H1 (cell line): ENCODE measurements around the gene PEPD. TPM values are rescaled to one million over a fixed set of nuclear protein-coding genes. Genes with fewer than 3 reads are reported as not detected.

Experiments
- EGR1 ChIP-seq: IDR thresholded peaks from 2 replicates; pipeline ENCODE4 v1.6.1; 2011; ENCODE audit warnings: low read depth, low read length, borderline replicate concordance
- KDM5A ChIP-seq: fragments of 200-600 bp; IDR thresholded peaks from 2 replicates; pipeline ENCODE4 v1.7.1; 2012; ENCODE audit warnings: mild to moderate bottlenecking, low read length, inconsistent platforms, mixed read lengths
- polyA plus RNA-seq, 7 experiments: library from polyadenylated mRNA; depleted of rRNA in 3 of 7; stranded (reverse) in 5 of 7; unstranded in 2 of 7; fragments of >200 nt in 5 of 7; fragments of 200-250 nt in 2 of 7; gene quantifications; 1 replicate in 5 of 7; 2 replicates in 1 of 7; 4 replicates in 1 of 7; pipeline versions ENCODE4 v1.2.1 to v1.2.3, GENCODE V29; 2011 to 2013; ENCODE audit warnings: missing spikeins in 2 of 7, mixed read lengths in 2 of 7
- total RNA-seq: library from RNA; stranded (reverse); fragmentation: NEBNext Ultra II Directional; extraction: Animal tissue kit (Norgen Biotek cat#: 25700); gene quantifications from 2 replicates; pipeline ENCODE4 v1.2.1, GENCODE V29; 2021

The PEPD gene
- total and polyA plus RNA-seq, 2 of the 8 experiments (the other 6 are each of a cell fraction or from before 2014, with no cell fraction given) = 84.1 to 178 TPM

DNA sequence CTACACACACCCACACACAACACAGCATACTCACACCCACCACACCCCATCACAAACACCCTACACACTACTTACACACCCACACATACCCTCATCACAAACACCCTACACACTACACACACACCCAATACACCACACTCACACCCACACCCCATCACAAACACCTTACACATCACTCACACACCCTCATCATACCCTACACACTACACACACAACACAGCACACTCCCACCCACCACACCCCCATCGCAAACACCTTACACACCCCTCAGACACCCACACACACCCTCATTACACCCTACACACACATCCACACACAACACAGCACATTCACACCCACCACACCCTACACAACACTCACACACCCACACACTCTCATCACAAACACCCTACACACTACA, 15.8 kb downstream of the PEPD start (continued):
- no peak for TF ChIP-seq EGR1
- TF ChIP-seq KDM5A = no peak
- TF ChIP-seq, all 59 proteins: peak for 0
